IMR-90 (cell line): Measurements from ENCODE around the gene UNC13A. TPM values are rescaled to one million over a fixed set of nuclear protein-coding genes. Genes with fewer than 3 reads are reported as not detected.

Experiments
- ATAC-seq: fragments of 200-7000 bp; cut with Tn5 transposase; 2 replicates; pipeline ENCODE4 v1.9.1; 2020; ENCODE audit warnings: low read depth, mild to moderate bottlenecking, moderate library complexity
- BruUV-seq: library from RNA; stranded (reverse); fragments of 400-500 nt; replicated peaks from 2 replicates; lab custom pipeline; 2021; lab: Mats Ljungman, UMichigan
- CTCF ChIA-PET: fragments of 300-600 bp; formaldehyde crosslinking; extraction: SDS; loops from one replicate; lab custom pipeline; 2021; ENCODE audit warnings: antibody characterized with exemption; lab: Yijun Ruan, JAX
- POLR2A ChIA-PET: fragments of 300-600 bp; sonication (Branson Sonifier 250); formaldehyde crosslinking; loops from one replicate; lab custom pipeline; 2022; ENCODE audit warnings: antibody characterized with exemption; ENCODE audit not compliant: unreplicated experiment; lab: Charles Lee
- DNase-seq: peaks from one replicate; pipeline ENCODE4 v3.0.0; 2013
- H2AFZ ChIP-seq: replicated peaks from 2 replicates; pipeline ENCODE3; 2013; ENCODE audit warnings: low read length, mild to moderate bottlenecking; ENCODE audit not compliant: poor library complexity
- H2AK5ac ChIP-seq: 2 replicates; pipeline ENCODE4 v1.6.1; 2013; ENCODE audit warnings: low read depth, low read length, inconsistent platforms
- H2AK9ac ChIP-seq: replicated peaks from 2 replicates; pipeline ENCODE3; 2013; ENCODE audit warnings: mild to moderate bottlenecking, low read depth, low read length, moderate library complexity; ENCODE audit not compliant: poor library complexity
- H2BK120ac ChIP-seq: 2 replicates; pipeline ENCODE4 v1.6.1; 2013; ENCODE audit warnings: low read depth, low read length, inconsistent platforms
- H2BK15ac ChIP-seq: 3 replicates; pipeline ENCODE4 v1.6.1; 2013; ENCODE audit warnings: low read depth, low read length, inconsistent platforms
- H2BK20ac ChIP-seq: 2 replicates; pipeline ENCODE4 v1.6.1; 2013; ENCODE audit warnings: low read depth, mild to moderate bottlenecking, inconsistent platforms, low read length, moderate library complexity
- H2BK5ac ChIP-seq: 2 replicates; pipeline ENCODE4 v1.6.1; 2013; ENCODE audit warnings: mild to moderate bottlenecking, low read depth, low read length, inconsistent platforms; ENCODE audit not compliant: poor library complexity, severe bottlenecking
- H3K14ac ChIP-seq: replicated peaks from 2 replicates; pipeline ENCODE4 v1.6.1; 2013; ENCODE audit warnings: low read depth, low read length, inconsistent platforms
- H3K18ac ChIP-seq: 2 replicates; pipeline ENCODE4 v1.6.1; 2013; ENCODE audit warnings: low read depth, low read length, control low read depth
- H3K23ac ChIP-seq: 2 replicates; pipeline ENCODE4 v1.6.1; 2013; ENCODE audit warnings: low read depth, low read length, inconsistent platforms
- H3K27ac ChIP-seq: 2 replicates; pipeline ENCODE4 v1.5.1; 2013; ENCODE audit warnings: mild to moderate bottlenecking, control low read depth, low read length; ENCODE audit not compliant: insufficient read depth
- H3K27me3 ChIP-seq: 2 replicates; pipeline ENCODE4 v1.6.1; 2013; ENCODE audit warnings: low read length; ENCODE audit not compliant: control insufficient read depth, insufficient read depth
- H3K36me3 ChIP-seq: 2 replicates; pipeline ENCODE4 v1.6.1; 2013; ENCODE audit warnings: low read length, mixed read lengths; ENCODE audit not compliant: control insufficient read depth, insufficient read depth
- H3K4ac ChIP-seq: 2 replicates; pipeline ENCODE4 v1.6.1; 2013; ENCODE audit warnings: low read depth, low read length, inconsistent platforms
- H3K4me1 ChIP-seq: 2 replicates; pipeline ENCODE4 v1.6.1; 2013; ENCODE audit warnings: low read length, mixed read lengths; ENCODE audit not compliant: control insufficient read depth, insufficient read depth
- H3K4me2 ChIP-seq: 2 replicates; pipeline ENCODE4 v1.6.1; 2013; ENCODE audit warnings: low read depth, mild to moderate bottlenecking, control low read depth, low read length, moderate library complexity
- H3K4me3 ChIP-seq: 2 replicates; pipeline ENCODE4 v1.5.1; 2013; ENCODE audit warnings: low read depth, mild to moderate bottlenecking, control low read depth, low read length, moderate library complexity; ENCODE audit not compliant: insufficient read depth
- H3K56ac ChIP-seq: 2 replicates; pipeline ENCODE4 v1.6.1; 2013; ENCODE audit warnings: low read length, inconsistent platforms; ENCODE audit not compliant: insufficient read depth; ENCODE audit errors: extremely low read depth
- H3K79me1 ChIP-seq, 2 experiments: 2 replicates each; pipeline ENCODE4 v1.6.1; 2013; ENCODE audit warnings: low read length in 2 of 2, inconsistent platforms in 1 of 2, low read depth in 1 of 2
- H3K9ac ChIP-seq: 2 replicates; pipeline ENCODE4 v1.6.1; 2013; ENCODE audit warnings: low read depth, low read length, control low read depth
- H3K9me1 ChIP-seq: 2 replicates; pipeline ENCODE4 v1.6.1; 2013; ENCODE audit warnings: low read length, inconsistent platforms; ENCODE audit not compliant: insufficient read depth
- H3K9me3 ChIP-seq: 2 replicates; pipeline ENCODE4 v1.6.1; 2013; ENCODE audit warnings: low read length; ENCODE audit not compliant: control insufficient read depth, insufficient read depth
- H4K20me1 ChIP-seq: 2 replicates; pipeline ENCODE4 v1.6.1; 2013; ENCODE audit warnings: low read length, inconsistent platforms; ENCODE audit not compliant: insufficient read depth
- H4K5ac ChIP-seq: 2 replicates; pipeline ENCODE4 v1.6.1; 2013; ENCODE audit warnings: mild to moderate bottlenecking, low read depth, low read length, control low read depth
- H4K8ac ChIP-seq, 2 experiments: 2 replicates each; pipeline ENCODE4 v1.6.1; 2013; ENCODE audit warnings: low read depth in 2 of 2, low read length in 2 of 2, control low read depth in 1 of 2, inconsistent platforms in 1 of 2
- H4K91ac ChIP-seq: 2 replicates; pipeline ENCODE4 v1.6.1; 2013; ENCODE audit warnings: low read depth, low read length, inconsistent platforms; ENCODE audit not compliant: insufficient read depth
- BHLHE40 ChIP-seq: fragments of 150-350 bp; IDR thresholded peaks from 2 replicates; pipeline ENCODE4 v1.6.1; 2016; ENCODE audit warnings: mild to moderate bottlenecking, low read depth, low read length
- CHD1 ChIP-seq: IDR thresholded peaks from 2 replicates; pipeline ENCODE4 v1.6.1; 2012; ENCODE audit warnings: low read depth, low read length, improper control_type of control experiment
- CTCF ChIP-seq: conservative IDR thresholded peaks from 2 replicates; pipeline ENCODE4 v1.5.1; 2012; ENCODE audit warnings: mild to moderate bottlenecking, low read depth, low read length, improper control_type of control experiment
- MXI1 ChIP-seq: IDR thresholded peaks from 2 replicates; pipeline ENCODE4 v1.6.1; 2012; ENCODE audit warnings: low read depth, mild to moderate bottlenecking, low read length, moderate library complexity, borderline replicate concordance
- POLR2A ChIP-seq: IDR thresholded peaks from 2 replicates; pipeline ENCODE4 v1.6.1; 2012; ENCODE audit warnings: mild to moderate bottlenecking, low read depth, low read length
- RCOR1 ChIP-seq: IDR thresholded peaks from 2 replicates; pipeline ENCODE4 v1.6.1; 2012; ENCODE audit warnings: mild to moderate bottlenecking, low read length, improper control_type of control experiment; ENCODE audit not compliant: insufficient replicate concordance
- USF2 ChIP-seq: fragments of 150-350 bp; IDR thresholded peaks from 2 replicates; pipeline ENCODE4 v1.6.1; 2017; ENCODE audit warnings: mild to moderate bottlenecking, antibody characterized with exemption, low read length, low read depth
- WGBS, 2 experiments: methylation state at CpG; one replicate each; pipeline versions ENCODE4 v1.1.5 to v1.1.7; 2013; ENCODE audit warnings: missing lambda C conversion rate in 2 of 2; ENCODE audit not compliant: insufficient read length in 1 of 2; ENCODE audit errors: extremely low coverage in 2 of 2; 5-methylcytosine and 5-hydroxymethylcytosine counted together
- dilution Hi-C: fragments of 300-500 bp; cut with HindIII; formaldehyde crosslinking; loops from one replicate; pipeline ENCODE4 v1.14.3; 2018; ENCODE audit warnings: low sequenced_read_pairs; ENCODE audit not compliant: unreplicated experiment
- in situ Hi-C: fragments of 300-500 bp; cut with MboI; formaldehyde crosslinking; loops from 3 replicates; pipeline ENCODE4 v1.14.3; 2019; ENCODE audit warnings: low sequenced_read_pairs, inconsistent platforms, mixed read lengths
- intact Hi-C: fragments of 100-400 bp; cut with micrococcal nuclease; formaldehyde crosslinking; loops from 2 replicates; pipeline ENCODE4 v1.10.0; 2022
- polyA plus RNA-seq, 3 experiments: library from polyadenylated mRNA; depleted of rRNA; stranded (reverse); fragments of >200 nt; gene quantifications; 2 replicates each; pipeline ENCODE4 v1.2.3, GENCODE V29; 2012; ENCODE audit warnings: low replicate concordance in 1 of 3
- total RNA-seq: library from RNA; depleted of rRNA; stranded (reverse); fragments of >200 nt; gene quantifications from 2 replicates; pipeline ENCODE4 v1.2.3, GENCODE V29; 2012

The UNC13A gene
- total and polyA plus RNA-seq, 2 of the 4 experiments (the other 2 are of a cell fraction), result 0.18 to 0.22 TPM

- CTCF ChIA-PET, result no interaction called here
- Histone ChIP-seq H2AK5ac (no peak overlapping the region), H3K18ac (no peak overlapping the region), H2BK120ac (no peak overlapping the region), H2BK15ac (no peak overlapping the region), H3K9me1 (no peaks in the 10 kb centered on the region), H4K20me1 (no peaks in the 10 kb centered on the region), H3K9me3 (peaks cover 5% of the 10 kb centered on the region), H3K14ac (no peak overlapping the region), H3K79me1 (no peaks in the 10 kb centered on the region), H3K4ac (no peak overlapping the region), H3K23ac (no peak overlapping the region), H4K8ac (no peak overlapping the region), H2AFZ (no peak overlapping the region), H3K36me3 (no peaks in the 10 kb centered on the region), H2BK5ac (no peak overlapping the region), H3K56ac (no peak overlapping the region), H3K9ac (no peak overlapping the region), H3K27me3 (peaks cover 5% of the 10 kb centered on the region), H2AK9ac (no peak overlapping the region), H2BK20ac (no peak overlapping the region), H3K4me3 (no peak overlapping the region), H3K4me2 (no peak overlapping the region), H4K91ac (no peak overlapping the region), H3K27ac (no peak overlapping the region), H3K4me1 (no peaks in the 10 kb centered on the region), H4K5ac (no peak overlapping the region)
- intact Hi-C loops, result no loop called here
- in situ Hi-C loops, result no loop called here
- BruUV-seq, result no TSS peak
- TF ChIP-seq CHD1 (no peak), BHLHE40 (no peak), POLR2A (no peak), RCOR1 (no peak), CTCF (no peak), MXI1 (no peak), USF2 (no peak)
- dilution Hi-C loops, result no loop called here
- WGBS, 2 experiments, result 84% methylated on average over 8 of the region's 16 CpGs; no CpG with 5 or more reads in 1 of the 2 experiments
- POLR2A ChIA-PET, result no interaction called here
- ATAC-seq (no peak), DNase-seq (no peak)
Measured at GRCh38 chr19:17624314-17624991, 63.7 kb downstream of the UNC13A start.
